Stimulated activated CD4-positive, alpha-beta T cell treated with anti-CD3 and anti-CD28 coated beads, Interleukin-2, amount 100 ng/mL, for 4 hours (primary cell): ENCODE data around the gene PIM1.

Experiments
- DNase-seq: peaks from one replicate; pipeline ENCODE4 v3.0.0-alpha.2; 2020; ENCODE audit warnings: low read depth

The PIM1 gene

DNA sequence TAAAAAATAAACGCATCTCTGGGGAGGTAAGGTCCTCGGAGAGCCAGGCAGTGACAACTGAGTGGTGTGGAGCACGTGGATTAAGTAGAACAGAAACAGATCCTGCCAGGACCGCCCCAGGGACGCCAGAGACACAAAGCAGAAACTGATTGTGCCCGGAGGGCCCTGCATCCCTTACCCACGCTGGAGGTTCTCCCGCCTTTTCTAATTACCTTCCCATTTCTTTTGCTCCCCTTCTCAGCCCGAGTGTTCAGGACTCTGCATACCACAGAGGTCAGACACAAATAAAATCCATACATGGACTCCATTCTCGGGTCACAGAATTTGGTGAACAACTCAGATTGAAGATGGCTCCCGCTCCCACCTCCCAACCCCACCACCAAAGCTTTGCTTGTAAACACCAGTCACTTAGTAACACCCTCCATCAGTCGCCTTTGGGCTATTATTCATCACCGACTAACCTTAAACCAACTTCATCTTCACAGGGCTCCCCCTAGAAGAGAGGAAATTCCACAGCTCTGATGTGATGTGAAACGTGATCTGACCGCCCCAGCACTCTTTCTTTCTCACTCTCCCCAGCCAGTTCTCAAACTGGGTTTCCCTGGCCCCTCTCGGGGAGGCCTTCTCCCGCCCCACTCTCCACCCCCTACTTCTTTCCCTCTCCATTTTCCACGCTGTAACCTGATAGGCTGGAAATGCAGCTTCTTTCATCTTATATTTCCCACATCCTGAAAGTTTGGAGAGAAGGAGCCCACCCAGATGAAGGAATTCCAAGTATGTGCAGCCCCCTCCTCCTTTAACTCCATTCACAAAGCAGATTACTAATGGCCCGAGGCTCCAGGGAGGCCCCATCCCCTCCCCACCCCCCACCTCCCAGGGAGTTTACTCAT lies 32.5 kb upstream of the PIM1 start:
- DNase-seq, result no peak

DNA sequence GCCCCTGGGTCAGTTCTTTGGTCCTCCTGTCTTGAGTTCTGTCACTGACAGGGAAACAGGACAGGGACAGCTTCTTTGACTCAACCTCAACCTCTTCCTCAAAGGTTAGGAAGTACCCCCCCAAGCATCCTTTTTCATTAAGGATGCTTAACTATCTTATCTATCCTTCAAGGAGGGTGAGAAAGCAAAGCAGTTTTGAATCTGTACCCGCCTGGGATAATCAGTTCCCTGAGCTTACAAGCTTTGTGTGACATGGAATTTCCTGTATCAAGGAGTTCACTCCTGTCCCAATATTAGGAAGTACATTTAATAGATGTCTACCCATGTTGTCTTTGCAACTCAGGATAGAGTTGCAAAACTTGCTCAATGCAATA lies 31.1 kb upstream of the PIM1 start:
- DNase-seq, result no peak

GRCh38 chr6:37139230-37139962 lies 30.6 kb upstream of the PIM1 start:
- DNase-seq, result no peak

GRCh38 chr6:37140145-37140544 lies 29.8 kb upstream of the PIM1 start:
- DNase-seq, result no peak

DNA sequence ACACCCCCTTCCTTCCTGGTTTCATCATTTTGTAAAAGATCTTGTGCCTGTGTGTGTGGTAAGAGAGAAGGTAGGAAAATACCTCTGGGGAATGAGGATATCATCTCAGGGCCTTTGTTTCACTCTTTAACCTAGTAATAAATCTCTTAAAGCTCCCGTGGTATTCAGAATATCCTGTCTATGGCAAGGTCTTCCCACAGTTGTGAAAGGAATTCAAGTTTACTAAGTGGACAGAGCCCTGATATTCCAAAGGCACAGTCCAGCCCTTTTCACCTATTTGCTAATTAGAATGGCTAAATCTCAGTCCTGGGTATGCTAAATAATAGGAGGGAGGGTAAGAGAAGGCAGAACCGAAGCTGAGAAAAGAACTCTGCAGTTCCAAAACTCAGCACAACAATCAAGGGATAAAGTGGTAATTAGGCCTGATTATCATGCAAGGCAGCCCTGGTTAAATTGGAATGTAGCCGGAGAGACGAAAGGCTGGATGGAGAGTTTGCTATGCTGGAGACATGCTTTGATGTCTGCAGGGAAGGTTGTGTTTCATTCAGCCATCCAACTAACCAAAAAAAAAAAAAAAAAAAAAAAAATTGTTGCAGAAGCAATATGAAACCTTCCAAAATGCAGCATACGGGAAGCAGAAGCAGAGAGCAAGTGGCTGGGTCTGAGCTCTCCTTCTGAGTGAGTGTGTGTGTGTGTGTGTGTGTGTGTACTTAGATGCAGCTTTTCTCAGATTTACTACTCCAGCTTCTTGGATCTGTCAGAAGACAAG lies 28.5 kb upstream of the PIM1 start:
- no peak for DNase-seq

DNA sequence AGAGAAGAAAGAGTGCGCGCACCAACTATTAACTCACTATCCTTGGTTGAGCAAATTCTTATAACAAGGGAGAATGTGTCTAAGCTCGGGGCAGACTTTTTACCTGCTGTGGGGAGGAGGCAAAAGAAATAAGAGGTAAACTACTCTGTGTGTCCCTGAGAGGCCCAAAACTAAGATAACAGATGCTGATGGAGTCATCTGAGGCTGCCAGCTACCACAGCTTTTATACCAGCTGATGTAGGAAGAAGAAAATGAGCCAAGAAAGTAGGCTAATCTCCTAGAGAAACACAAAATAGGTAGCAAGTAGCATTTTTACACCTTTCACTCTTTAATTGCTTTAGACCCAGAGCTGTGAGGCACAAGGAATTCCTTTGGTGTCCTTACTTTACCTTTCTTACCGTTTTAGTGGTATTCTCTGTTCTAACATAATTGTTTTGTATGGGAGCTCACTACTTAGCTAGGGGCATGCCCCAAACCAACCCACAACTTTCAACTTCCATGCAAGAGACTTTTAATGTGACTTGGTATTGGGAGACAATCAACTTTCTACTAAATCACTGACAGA lies 27.8 kb upstream of the PIM1 start:
- no peak for DNase-seq

GRCh38 chr6:37143585-37143984 lies 26.4 kb upstream of the PIM1 start:
- DNase-seq, result no peak

DNA sequence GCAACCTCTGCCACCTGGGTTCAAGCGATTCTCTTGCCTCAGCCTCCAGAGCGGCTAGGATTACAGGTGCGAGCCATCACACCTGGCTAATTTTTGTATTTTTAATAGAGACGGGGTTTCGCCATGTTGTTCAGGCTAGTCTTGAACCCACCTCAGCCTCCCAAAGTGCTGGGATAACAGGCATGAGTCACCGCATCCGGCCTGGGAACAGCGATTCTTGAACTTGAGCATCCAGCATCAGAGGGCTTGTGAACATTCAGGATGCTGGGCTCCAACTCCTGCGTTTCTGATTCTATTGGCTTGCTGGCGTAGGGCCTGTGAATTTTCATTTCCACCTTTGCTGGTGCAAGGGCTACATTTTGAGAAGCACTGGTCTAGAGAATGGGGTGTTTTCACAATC lies 24.5 kb upstream of the PIM1 start:
- no peak for DNase-seq

- DNase-seq, result no peak
Observed at GRCh38 chr6:37146735-37147157, 23.2 kb upstream of the PIM1 start.

- no peak for DNase-seq
Observed at GRCh38 chr6:37149745-37150144, 20.2 kb upstream of the PIM1 start.

DNA sequence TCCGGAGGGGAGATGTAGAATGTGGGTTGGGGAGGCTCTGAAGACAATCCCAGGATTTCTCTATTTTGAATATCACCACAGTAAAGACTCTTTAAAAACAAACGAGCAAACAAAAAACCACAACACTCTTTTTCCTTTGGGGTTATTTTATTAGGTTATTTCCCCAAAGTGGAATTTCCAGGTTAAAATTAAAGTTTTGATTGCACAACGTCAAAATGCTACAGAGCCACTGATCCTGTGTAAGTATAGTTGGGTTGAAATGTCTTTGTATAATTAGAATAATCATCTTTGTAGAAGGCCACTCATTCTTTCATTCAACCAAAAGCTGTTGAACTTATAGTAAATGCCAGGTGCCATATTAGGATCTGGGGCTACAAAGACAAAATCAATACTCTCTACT lies 19.6 kb upstream of the PIM1 start:
- DNase-seq, result no peak

- no peak for DNase-seq
Observed at GRCh38 chr6:37155394-37156312, 14.3 kb upstream of the PIM1 start.

DNA sequence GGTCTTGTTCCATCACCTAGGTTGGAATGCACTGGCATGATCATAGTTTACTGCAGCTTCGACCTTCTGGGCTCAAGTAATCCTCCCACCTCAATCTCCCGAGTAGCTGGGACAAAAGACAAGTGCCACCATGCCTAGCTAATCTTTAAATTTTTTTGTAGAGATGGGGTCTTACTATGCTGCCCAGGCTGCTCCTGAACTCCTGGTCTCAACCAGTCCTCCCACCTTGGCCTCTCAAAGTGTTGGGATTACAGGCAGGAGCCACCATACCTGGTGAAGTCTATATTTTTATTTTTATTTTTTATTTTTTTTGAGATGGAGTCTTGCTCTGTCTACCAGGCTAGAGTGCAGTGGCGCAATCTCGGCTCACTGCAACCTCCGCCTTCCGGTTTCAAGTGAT lies 11.4 kb upstream of the PIM1 start:
- DNase-seq, result no peak

DNA sequence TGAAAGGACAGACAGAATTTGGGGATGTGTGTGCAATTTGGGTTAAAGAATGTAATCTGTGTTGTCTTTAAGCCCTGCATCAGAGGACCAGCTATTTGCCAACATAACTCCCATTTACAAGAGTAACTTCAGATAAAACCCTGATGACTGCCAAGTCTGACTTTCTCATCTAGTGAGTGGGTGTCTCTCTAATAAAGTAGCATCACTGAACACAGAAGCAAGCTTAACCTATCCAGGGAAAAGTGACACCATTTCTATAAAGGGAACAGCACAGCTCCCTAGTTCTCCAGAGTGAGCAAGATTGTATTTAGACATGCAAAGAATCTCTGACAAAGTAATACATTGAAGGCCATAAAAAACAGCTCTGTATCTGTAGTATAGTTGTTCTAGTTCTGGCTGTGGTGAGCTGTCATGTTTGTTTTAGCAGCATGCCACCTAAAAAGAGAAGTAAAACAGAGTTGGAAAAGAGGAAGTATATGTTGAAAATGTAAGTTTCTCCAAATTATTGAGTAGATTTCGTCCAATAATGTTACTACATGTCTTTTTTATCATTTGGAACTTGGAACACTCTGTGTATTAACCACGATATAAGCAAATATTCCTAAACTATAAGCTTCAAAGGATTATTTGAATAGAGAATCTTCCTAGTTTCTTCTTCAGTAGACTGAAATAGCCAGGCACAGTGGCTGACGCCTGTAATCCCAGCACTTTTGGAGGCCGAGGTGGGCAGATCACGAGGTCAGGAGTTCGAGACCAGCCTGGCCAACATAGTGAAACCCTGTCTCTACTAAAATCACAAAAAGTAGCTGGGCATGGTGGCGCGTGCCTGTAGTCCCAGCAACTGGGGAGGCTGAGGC lies 8.8 kb upstream of the PIM1 start:
- DNase-seq, result no peak

- no peak for DNase-seq
Observed at GRCh38 chr6:37162740-37163139, 7.2 kb upstream of the PIM1 start.

- DNase-seq, result no peak
Observed at GRCh38 chr6:37168163-37168758, 1.7 kb upstream of the PIM1 start.

- DNase-seq, result peak; percentile 49
Observed at GRCh38 chr6:37168811-37169495, 999 bp upstream of the PIM1 start.

DNA sequence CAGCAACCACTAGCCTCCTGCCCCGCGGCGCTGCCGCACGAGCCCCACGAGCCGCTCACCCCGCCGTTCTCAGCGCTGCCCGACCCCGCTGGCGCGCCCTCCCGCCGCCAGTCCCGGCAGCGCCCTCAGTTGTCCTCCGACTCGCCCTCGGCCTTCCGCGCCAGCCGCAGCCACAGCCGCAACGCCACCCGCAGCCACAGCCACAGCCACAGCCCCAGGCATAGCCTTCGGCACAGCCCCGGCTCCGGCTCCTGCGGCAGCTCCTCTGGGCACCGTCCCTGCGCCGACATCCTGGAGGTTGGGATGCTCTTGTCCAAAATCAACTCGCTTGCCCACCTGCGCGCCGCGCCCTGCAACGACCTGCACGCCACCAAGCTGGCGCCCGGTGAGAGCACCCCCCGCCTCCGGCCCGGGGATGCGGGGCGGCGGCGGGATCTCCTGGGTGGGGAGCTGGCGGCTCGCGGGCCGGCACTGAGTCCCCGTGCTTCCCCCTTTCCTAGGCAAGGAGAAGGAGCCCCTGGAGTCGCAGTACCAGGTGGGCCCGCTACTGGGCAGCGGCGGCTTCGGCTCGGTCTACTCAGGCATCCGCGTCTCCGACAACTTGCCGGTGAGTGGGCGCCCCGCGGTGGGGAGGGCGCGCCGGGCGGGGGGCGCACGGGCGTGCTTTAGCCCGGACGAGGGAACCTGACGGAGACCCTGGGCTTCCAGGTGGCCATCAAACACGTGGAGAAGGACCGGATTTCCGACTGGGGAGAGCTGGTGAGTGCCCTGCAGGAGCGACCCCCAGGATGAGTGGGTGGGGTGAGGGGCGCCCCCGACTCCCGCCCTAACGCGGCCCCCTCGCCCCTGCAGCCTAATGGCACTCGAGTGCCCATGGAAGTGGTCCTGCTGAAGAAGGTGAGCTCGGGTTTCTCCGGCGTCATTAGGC lies 585 bp downstream of the PIM1 start:
- no peak for DNase-seq
